SH-SY5Y (cell line): ENCODE results near the gene GPR89A.

Experiments used
- GATA2 ChIP-seq: IDR thresholded peaks from 2 replicates; pipeline ENCODE4 v1.6.1; 2011; ENCODE audit warnings: mild to moderate bottlenecking, low read depth, low read length
- GATA3 ChIP-seq: IDR thresholded peaks from 2 replicates; pipeline ENCODE4 v1.6.1; 2011; ENCODE audit warnings: low read depth, mild to moderate bottlenecking, low read length, moderate library complexity

GRCh38 chr1:145696630-145696960 lies 88.8 kb downstream of the GPR89A start:
- TF ChIP-seq GATA2 (no peak), GATA3 (no peak)
